HAP-1 (cell line): ENCODE measurements around the gene GRM3.

Source experiments
- DNase-seq, 2 experiments: peaks; one replicate each; pipeline ENCODE4 v3.0.0-alpha.2; 2016 to 2020; ENCODE audit warnings: low spot score in 2 of 2
- H3K27me3 ChIP-seq: fragments of 250-450 bp; sonication (Bioruptor Pico); 2 replicates; pipeline ENCODE4 v1.5.1; 2020; ENCODE audit warnings: low read depth, mild to moderate bottlenecking, moderate library complexity
- H3K36me3 ChIP-seq: fragments of 250-450 bp; sonication (Bioruptor Pico); replicated peaks from 2 replicates; pipeline ENCODE4 v1.5.1; 2020; ENCODE audit warnings: mild to moderate bottlenecking
- H3K4me1 ChIP-seq: fragments of 250-450 bp; sonication (Bioruptor Pico); 2 replicates; pipeline ENCODE4 v1.5.1; 2020; ENCODE audit warnings: mild to moderate bottlenecking
- H3K4me3 ChIP-seq: fragments of 250-450 bp; sonication (Bioruptor Pico); 2 replicates; pipeline ENCODE4 v1.5.1; 2020; ENCODE audit warnings: mild to moderate bottlenecking, moderate library complexity
- H3K9me3 ChIP-seq: fragments of 250-450 bp; sonication (Bioruptor Pico); 2 replicates; pipeline ENCODE4 v1.5.1; 2020; ENCODE audit warnings: mild to moderate bottlenecking, moderate library complexity
- in situ Hi-C: fragments of 300-500 bp; cut with MboI; formaldehyde crosslinking; loops from 3 replicates; pipeline ENCODE4 v1.14.3; 2020; ENCODE audit warnings: low sequenced_read_pairs, inconsistent platforms, mixed read lengths

The GRM3 gene

GRCh38 chr7:86660950-86661462 is 17.3 kb downstream of the GRM3 start:
- H3K9me3 ChIP-seq: no peaks in the 10 kb centered on the region
- H3K4me3 ChIP-seq: no peak overlapping the region
- in situ Hi-C loops: no loop called here
- DNase-seq: no peak
- no peaks in the 10 kb centered on the region for H3K27me3 ChIP-seq
- no peaks in the 10 kb centered on the region for H3K4me1 ChIP-seq
- no peaks in the 10 kb centered on the region for H3K36me3 ChIP-seq

- in situ Hi-C loops: no loop called here
- no peak for DNase-seq
Observed at GRCh38 chr7:86664486-86664885, 20.8 kb downstream of the GRM3 start.

GRCh38 chr7:86664991-86665390 is 21.3 kb downstream of the GRM3 start:
- Histone ChIP-seq H3K36me3 (no peaks in the 10 kb centered on the region), H3K9me3 (no peaks in the 10 kb centered on the region), H3K4me3 (no peak overlapping the region), H3K4me1 (peaks cover 4% of the 10 kb centered on the region; the same call in 1 of the 2 replicates), H3K27me3 (no peaks in the 10 kb centered on the region)
- in situ Hi-C loops: no loop called here
- no peak for DNase-seq

More at GRCh38 chr7:86664486-86664885, 20.8 kb downstream of the GRM3 start:
- Histone ChIP-seq H3K4me3 (no peak overlapping the region), H3K4me1 (peaks cover 4% of the 10 kb centered on the region; the same call in 1 of the 2 replicates), H3K36me3 (no peaks in the 10 kb centered on the region), H3K9me3 (no peaks in the 10 kb centered on the region), H3K27me3 (no peaks in the 10 kb centered on the region)

DNA sequence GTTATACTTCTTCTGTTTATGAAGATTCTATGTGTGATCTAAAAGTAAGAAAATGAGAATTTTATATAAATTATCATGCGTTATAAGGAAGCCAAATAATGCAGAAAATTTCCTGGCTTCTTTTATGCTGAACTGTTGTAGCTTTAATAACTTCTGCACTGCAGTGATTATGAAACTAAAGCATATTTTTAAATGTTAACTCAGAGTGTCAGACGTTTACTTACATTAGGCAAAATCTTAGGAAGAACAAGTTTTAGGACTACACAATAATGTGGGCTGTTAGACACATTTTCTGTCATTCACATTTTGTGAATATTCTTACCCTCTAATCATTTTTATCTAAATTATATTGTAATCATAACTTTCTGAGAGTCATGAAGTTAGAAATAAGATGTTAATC is 22.0 kb downstream of the GRM3 start:
- no peak overlapping the region for H3K4me3 ChIP-seq
- H3K9me3 ChIP-seq: no peaks in the 10 kb centered on the region
- no peaks in the 10 kb centered on the region for H3K36me3 ChIP-seq
- H3K4me1 ChIP-seq: peaks cover 4% of the 10 kb centered on the region; the same call in 1 of the 2 replicates
- DNase-seq: no peak
- in situ Hi-C loops: no loop called here
- H3K27me3 ChIP-seq: no peaks in the 10 kb centered on the region

DNA sequence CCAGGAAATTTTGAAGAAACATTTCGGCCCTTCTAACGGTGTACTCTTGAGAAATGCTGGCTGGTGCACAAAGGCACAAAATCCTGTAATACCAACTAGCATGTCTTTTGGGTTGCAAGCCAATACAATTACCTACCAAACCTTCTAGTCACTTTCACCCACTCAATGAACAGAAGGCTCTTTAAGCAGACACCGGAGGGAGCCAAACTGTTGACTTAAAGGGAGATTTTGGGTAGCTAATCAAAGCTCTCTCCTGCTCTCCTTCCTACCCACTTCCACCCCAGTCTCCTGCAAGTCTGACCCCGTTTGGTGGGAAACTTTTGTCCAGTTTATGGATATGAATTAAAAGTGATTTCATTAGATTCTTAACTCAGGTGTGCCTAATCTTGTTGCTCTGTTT is 24.0 kb downstream of the GRM3 start:
- Histone ChIP-seq H3K4me3 (no peak overlapping the region), H3K4me1 (peaks cover 4% of the 10 kb centered on the region; the same call in 1 of the 2 replicates), H3K9me3 (no peaks in the 10 kb centered on the region), H3K36me3 (no peaks in the 10 kb centered on the region), H3K27me3 (no peaks in the 10 kb centered on the region)
- no peak for DNase-seq
- in situ Hi-C loops: no loop called here

- Histone ChIP-seq H3K36me3 (no peaks in the 10 kb centered on the region), H3K9me3 (no peaks in the 10 kb centered on the region), H3K27me3 (no peaks in the 10 kb centered on the region), H3K4me1 (peaks cover 4% of the 10 kb centered on the region; the same call in 1 of the 2 replicates), H3K4me3 (no peak overlapping the region)
- peak in 1 of 2 experiments; percentile 41 for DNase-seq
- in situ Hi-C loops: no loop called here
Observed at GRCh38 chr7:86668315-86668714, 24.6 kb downstream of the GRM3 start.

DNA sequence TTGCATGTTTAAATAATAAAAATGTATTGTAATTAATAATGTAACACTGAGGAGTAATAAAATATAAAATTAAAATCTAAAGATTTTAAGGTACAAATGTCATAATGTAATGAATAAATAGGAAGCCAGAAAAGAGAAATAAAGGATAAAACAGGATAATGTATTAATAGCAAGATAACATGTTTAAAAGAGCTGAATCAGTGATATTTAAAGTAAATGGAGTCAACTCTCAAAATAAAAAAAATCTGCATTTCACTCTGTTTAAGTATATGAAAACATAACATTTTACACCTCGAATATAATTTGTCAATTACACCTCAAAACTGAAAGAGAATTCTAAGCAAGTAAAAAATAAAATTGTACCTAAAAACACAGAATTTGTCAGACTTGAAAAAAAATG is 44.1 kb downstream of the GRM3 start:
- Histone ChIP-seq H3K27me3 (no peaks in the 10 kb centered on the region), H3K9me3 (no peaks in the 10 kb centered on the region), H3K36me3 (no peaks in the 10 kb centered on the region), H3K4me3 (no peak overlapping the region), H3K4me1 (no peaks in the 10 kb centered on the region)
- in situ Hi-C loops: no loop called here
- DNase-seq: no peak

- in situ Hi-C loops: no loop called here
- Histone ChIP-seq H3K27me3 (no peaks in the 10 kb centered on the region; the same call in 1 of the 2 replicates), H3K4me1 (no peaks in the 10 kb centered on the region), H3K9me3 (no peaks in the 10 kb centered on the region), H3K4me3 (no peak overlapping the region), H3K36me3 (no peaks in the 10 kb centered on the region)
- no peak for DNase-seq
Observed at GRCh38 chr7:86689363-86689762, 45.7 kb downstream of the GRM3 start.

GRCh38 chr7:86692755-86693154 is 49.0 kb downstream of the GRM3 start:
- H3K27me3 ChIP-seq: no peaks in the 10 kb centered on the region; the same call in 1 of the 2 replicates
- no peaks in the 10 kb centered on the region for H3K36me3 ChIP-seq
- DNase-seq: no peak
- H3K9me3 ChIP-seq: no peaks in the 10 kb centered on the region
- no peak overlapping the region for H3K4me3 ChIP-seq
- in situ Hi-C loops: no loop called here
- no peaks in the 10 kb centered on the region for H3K4me1 ChIP-seq

DNA sequence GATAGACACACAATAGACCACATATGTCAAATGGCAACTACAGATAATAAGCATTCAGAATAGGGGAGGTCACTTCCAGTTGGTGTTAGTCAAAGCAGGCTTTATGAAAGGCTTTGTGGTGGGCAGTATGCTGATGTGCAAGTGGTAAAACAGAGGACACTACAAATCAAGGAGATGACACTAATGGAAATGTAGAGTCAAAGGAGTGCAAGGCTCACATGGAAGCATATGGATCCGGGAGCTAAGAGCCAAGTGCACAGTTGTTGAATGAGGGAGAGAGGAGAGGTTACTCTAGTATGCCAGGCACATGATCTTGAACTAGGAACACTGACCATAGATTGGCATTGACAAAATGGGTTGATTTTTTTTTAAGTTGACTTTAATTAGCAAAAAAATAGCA is 62.7 kb downstream of the GRM3 start:
- no peak overlapping the region for H3K4me3 ChIP-seq
- in situ Hi-C loops: no loop called here
- H3K9me3 ChIP-seq: no peaks in the 10 kb centered on the region
- 0 out of 2 replicates have a peak, but pooled peaks cover 1% of the 10 kb centered on the region for H3K27me3 ChIP-seq
- no peak for DNase-seq
- H3K4me1 ChIP-seq: no peaks in the 10 kb centered on the region
- H3K36me3 ChIP-seq: no peaks in the 10 kb centered on the region

- Histone ChIP-seq H3K9me3 (no peaks in the 10 kb centered on the region), H3K4me1 (no peaks in the 10 kb centered on the region), H3K27me3 (0 out of 2 replicates have a peak, but pooled peaks cover 2% of the 10 kb centered on the region), H3K36me3 (no peaks in the 10 kb centered on the region), H3K4me3 (no peak overlapping the region)
- in situ Hi-C loops: no loop called here
- DNase-seq: no peak
Observed at GRCh38 chr7:86708031-86708680, 64.4 kb downstream of the GRM3 start.

DNA sequence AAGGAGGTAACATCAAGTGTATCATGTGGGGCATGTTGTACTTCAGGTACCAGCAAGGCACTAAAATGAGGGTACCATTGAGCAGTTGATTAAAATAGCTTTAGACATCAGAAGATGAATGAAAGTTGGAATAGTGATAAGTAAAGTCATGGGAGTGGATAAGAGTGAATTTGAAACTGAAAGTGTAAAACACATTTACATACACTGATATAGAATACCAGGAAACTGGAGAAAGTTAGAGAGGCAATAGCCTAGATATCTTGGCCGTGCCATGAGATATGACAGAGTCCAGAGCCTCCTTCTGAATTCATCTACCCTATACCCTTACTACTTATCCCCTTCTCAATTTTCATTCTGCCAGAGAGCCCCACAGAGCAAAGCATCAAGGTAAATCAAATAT is 76.6 kb downstream of the GRM3 start:
- no peaks in the 10 kb centered on the region for H3K4me1 ChIP-seq
- H3K9me3 ChIP-seq: no peaks in the 10 kb centered on the region
- in situ Hi-C loops: no loop called here
- H3K27me3 ChIP-seq: no peaks in the 10 kb centered on the region
- H3K4me3 ChIP-seq: no peak overlapping the region
- DNase-seq: no peak
- no peaks in the 10 kb centered on the region for H3K36me3 ChIP-seq

DNA sequence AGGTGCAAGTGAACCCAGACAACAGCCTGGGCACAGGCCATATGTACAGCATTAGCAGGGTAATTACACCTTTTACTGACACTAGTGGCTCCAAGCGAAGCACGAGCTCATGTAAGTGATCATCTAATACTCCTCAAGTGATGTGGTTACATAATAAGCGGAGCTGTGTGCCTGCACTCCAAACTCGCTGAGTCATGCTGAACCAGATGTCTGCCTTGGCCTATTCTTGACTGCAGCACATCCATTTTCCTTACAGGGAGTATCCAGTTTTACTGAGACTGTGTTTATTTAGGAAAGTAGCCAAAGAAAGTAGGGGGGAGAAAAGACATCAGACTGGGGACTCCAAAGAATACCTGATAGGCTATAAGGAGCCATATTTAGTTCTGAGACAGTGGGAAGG is 90.1 kb downstream of the GRM3 start:
- no peaks in the 10 kb centered on the region for H3K36me3 ChIP-seq
- DNase-seq: no peak
- no peak overlapping the region for H3K4me3 ChIP-seq
- in situ Hi-C loops: no loop called here
- H3K9me3 ChIP-seq: no peaks in the 10 kb centered on the region
- no peaks in the 10 kb centered on the region for H3K27me3 ChIP-seq
- H3K4me1 ChIP-seq: no peaks in the 10 kb centered on the region

GRCh38 chr7:86745013-86745745 is 101.5 kb downstream of the GRM3 start:
- in situ Hi-C loops: no loop called here
- peaks cover 3% of the 10 kb centered on the region; the same call in 1 of the 2 replicates for H3K27me3 ChIP-seq
- no peaks in the 10 kb centered on the region for H3K4me1 ChIP-seq
- no peak overlapping the region for H3K4me3 ChIP-seq
- H3K36me3 ChIP-seq: no peaks in the 10 kb centered on the region
- H3K9me3 ChIP-seq: no peaks in the 10 kb centered on the region
- DNase-seq: no peak
